WI38 (cell line): ENCODE results near the gene TRAPPC3L.

Experiments
- H3K4me3 ChIP-seq: 2 replicates; pipeline ENCODE4 v1.5.1; 2011; ENCODE audit warnings: low read depth, mild to moderate bottlenecking, control low read depth, low read length
- TF ChIP-seq, protein P1 (sequence below): IDR thresholded peaks from 2 replicates; pipeline ENCODE4 v1.5.1; 2012; ENCODE audit warnings: low read depth, mild to moderate bottlenecking, control low read depth, low read length

TRAPPC3L gene

DNA sequence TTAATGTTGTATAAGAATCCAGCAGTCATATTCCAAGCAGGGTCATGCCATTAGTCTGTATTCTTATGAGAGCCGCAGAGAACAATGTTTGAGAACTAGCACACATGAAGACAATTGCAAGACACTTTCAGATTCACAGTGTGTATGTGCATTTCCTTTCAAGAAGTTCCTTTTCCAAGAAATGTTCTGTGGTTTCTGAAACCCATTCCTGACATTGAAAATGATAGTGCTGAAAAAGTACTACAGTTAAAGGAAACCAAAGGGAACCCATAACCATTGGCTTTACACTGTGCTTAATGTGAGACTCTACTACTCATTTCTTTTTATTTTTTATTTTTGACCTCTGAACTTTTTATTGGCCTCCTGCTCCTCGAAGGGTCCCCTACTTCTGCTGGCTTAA lies 88.6 kb downstream of the TRAPPC3L start:
- H3K4me3 ChIP-seq, result no peak overlapping the region
- TF ChIP-seq, protein P1, sequence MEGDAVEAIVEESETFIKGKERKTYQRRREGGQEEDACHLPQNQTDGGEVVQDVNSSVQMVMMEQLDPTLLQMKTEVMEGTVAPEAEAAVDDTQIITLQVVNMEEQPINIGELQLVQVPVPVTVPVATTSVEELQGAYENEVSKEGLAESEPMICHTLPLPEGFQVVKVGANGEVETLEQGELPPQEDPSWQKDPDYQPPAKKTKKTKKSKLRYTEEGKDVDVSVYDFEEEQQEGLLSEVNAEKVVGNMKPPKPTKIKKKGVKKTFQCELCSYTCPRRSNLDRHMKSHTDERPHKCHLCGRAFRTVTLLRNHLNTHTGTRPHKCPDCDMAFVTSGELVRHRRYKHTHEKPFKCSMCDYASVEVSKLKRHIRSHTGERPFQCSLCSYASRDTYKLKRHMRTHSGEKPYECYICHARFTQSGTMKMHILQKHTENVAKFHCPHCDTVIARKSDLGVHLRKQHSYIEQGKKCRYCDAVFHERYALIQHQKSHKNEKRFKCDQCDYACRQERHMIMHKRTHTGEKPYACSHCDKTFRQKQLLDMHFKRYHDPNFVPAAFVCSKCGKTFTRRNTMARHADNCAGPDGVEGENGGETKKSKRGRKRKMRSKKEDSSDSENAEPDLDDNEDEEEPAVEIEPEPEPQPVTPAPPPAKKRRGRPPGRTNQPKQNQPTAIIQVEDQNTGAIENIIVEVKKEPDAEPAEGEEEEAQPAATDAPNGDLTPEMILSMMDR, result no peak

DNA sequence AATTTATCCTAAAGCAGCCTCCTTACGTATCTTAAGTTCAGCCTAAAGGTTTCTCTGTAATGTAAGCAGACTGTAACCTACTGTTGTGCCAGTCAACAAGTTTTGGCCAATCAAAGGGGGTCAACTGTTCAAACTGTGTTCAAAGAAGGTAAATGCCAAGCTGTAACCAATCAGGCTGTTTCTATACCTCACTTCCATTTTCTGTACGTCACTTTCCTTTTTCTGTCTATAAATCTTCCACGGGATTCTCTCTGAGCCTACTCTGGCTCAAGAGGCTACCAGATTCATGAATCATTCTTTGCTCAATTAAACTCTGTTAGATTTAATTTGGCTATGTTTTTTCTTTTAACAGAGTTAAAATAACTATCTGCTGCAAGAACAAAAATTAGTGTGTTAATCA lies 89.4 kb downstream of the TRAPPC3L start:
- no peak overlapping the region for H3K4me3 ChIP-seq
- TF ChIP-seq, protein P1, result no peak

DNA sequence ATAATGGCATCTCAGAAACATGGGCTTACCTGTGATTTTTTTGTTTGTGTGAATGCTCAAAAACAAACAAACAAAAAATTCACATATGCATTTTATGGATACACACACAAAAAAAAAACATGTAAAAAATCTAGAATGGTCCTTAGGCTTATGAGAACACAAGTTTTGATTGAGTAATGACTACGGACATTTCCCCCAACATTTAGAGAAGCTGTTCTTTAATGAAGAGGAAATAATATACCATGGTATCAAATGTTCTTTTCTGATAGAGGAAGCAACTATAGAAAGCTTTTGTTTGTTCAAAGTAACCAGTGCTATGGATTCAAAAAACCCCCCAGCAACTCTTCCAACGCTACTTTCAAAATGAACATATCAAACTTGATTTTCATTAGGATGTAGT lies 93.0 kb downstream of the TRAPPC3L start:
- H3K4me3 ChIP-seq, result no peak overlapping the region
- TF ChIP-seq, protein P1, result no peak

DNA sequence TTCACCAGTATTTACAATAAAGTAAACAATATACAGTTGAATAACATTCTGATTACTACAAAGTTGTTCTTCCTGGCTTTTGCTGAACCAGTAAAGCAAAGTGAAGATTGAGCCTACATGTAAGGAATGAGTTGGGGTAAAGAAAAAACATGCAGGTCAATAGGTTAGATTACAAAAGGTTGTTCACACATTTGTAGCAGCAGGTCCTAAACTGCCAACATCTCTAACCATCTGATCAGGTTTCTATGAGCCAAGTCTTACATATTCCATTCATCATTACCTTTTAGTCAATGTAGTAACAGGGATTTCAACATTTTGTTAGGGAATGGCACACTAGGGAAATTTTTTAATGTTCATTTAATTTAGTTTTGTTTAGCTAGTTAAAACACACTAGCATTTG lies 93.6 kb downstream of the TRAPPC3L start:
- TF ChIP-seq, protein P1, result no peak
- H3K4me3 ChIP-seq, result no peak overlapping the region

DNA sequence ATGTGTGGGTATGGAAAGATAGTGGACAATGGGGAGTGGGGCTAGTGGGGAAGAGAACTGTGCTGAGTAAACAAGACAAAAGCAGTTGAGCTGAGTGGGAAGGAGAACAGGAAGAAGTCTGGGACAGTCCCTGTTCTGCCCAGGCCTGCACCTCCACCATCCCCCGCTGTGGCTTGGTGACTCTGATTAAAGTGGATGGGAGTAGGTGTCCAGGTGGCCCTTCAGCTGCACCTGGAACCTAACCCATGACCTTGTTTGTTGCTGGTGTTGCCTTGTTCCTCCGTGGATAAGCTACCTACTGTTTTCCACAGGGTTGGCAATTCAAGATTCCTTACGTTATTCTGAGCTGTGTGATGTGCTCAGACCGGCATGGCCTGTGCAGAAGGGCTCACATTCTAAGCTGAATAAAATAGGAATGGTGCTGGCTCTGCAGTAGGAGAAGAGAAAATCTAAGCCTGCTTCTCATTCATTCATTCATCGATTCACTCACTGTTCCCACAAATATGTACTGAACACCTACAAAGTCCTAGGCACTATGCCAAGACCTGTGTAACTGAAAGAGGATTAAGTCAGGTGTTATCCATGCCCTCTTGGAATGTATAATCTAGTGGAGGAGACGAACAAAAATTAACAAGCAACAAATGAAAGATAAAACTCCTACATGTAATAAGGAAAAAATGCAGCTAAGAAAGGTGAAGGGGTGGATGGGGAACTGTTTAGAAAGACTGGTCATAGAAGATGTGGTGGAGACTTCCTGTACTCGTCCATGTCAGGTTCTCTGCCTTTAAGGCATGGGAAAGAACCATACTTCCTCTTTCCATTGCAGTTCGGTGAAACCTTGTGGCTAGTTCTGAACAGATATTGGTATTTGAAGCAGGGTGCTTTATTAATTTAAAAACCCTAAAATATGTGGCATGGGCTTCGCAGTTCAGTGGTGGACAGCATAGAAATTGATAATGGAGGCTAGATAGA lies 94.4 kb downstream of the TRAPPC3L start:
- no peak overlapping the region for H3K4me3 ChIP-seq
- TF ChIP-seq, protein P1, result no peak

DNA sequence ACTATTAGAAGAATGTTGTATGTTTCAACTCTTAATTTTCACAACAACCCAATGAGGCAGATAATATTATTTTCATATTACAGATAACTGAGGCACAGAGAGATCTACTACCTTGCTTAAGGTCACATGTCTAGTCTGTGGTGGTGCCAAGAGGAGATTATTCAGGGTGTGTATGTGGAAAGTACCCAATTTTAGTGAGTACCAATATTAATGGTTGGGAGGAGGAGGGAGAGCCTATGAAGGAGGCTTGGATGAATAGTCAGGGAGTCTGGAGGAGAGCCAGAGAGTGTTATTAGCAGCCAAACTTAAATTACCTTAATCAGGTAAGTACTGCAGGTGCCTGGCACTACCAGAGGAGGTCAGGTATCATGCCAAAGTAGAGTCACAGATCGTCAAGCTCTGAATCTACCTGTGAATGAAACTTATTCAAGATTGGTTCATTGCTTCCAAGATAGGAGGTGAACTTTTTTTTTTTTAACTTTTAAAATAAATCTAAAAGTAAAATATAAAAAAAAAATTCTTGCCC lies 95.2 kb downstream of the TRAPPC3L start:
- H3K4me3 ChIP-seq, result no peak overlapping the region
- TF ChIP-seq, protein P1, result no peak

DNA sequence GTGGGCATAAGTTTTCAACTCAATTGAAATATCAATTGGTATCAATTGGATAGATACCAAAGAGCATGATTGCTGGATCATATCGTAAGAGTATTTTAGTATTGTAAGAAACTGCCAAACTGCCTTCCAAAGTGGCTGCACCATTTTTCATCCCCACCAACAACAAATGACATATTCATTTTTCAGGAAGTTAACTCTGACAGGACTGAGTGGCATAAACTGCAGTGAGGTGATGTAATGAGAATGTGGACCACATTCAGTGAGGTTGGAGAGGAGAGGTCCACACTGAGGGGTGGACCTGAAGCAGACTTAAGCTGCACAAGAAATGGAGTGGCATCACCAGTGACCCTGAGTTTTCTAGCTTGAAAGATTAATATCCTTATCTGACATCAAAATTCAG lies 95.9 kb downstream of the TRAPPC3L start:
- no peak overlapping the region for H3K4me3 ChIP-seq
- TF ChIP-seq, protein P1, result no peak
